Endothelial cell of umbilical vein (primary cell): Measurements from ENCODE around the gene NACAD. TPM values are rescaled to one million over a fixed set of nuclear protein-coding genes. Genes with fewer than 3 reads are reported as not detected.
"Not testable (repeated sequence)": the region's sequence is repeated elsewhere in the genome, so short reads cannot be mapped to it uniquely, and the experiment has no call there.

ENCODE experiments used
- BruUV-seq: library from RNA; stranded (reverse); fragments of 400-500 nt; replicated peaks from 2 replicates; lab custom pipeline; 2021; lab: Mats Ljungman, UMichigan
- CTCF ChIA-PET: fragments of 300-600, 350-600 bp; sonication (Branson Sonifier 250); formaldehyde crosslinking; loops from one replicate; lab custom pipeline; 2021; ENCODE audit warnings: antibody characterized with exemption, inconsistent platforms; lab: Charles Lee
- POLR2A ChIA-PET: fragments of 300-600, 350-600 bp; sonication (Branson Sonifier 250); formaldehyde crosslinking; loops from one replicate; lab custom pipeline; 2021; ENCODE audit warnings: antibody characterized with exemption, inconsistent platforms; lab: Charles Lee
- DNase-seq: peaks from one replicate; pipeline ENCODE4 v3.0.0-alpha.2; 2011; ENCODE audit warnings: low read depth, low spot score
- FAIRE-seq: peaks from 2 replicates; lab custom pipeline; 2011; peaks lifted over from hg19 to GRCh38; lab: Jason Lieb, UNC
- H2AFZ ChIP-seq: 2 replicates; pipeline ENCODE4 v1.6.0; 2012; ENCODE audit warnings: low read depth, low read length, control low read depth, inconsistent platforms
- H3K27ac ChIP-seq: 2 replicates; pipeline ENCODE4 v1.5.1; 2011; ENCODE audit warnings: low read depth, mild to moderate bottlenecking, control low read depth, low read length, moderate library complexity; ENCODE audit not compliant: insufficient read depth
- H3K27me3 ChIP-seq, 2 experiments: 2 replicates each; pipeline versions ENCODE4 v1.6.0 to v1.6.1; 2011; ENCODE audit warnings: low read length in 2 of 2, mixed read lengths in 1 of 2; ENCODE audit not compliant: control insufficient read depth in 2 of 2, insufficient read depth in 2 of 2
- H3K36me3 ChIP-seq, 2 experiments: 2 replicates in 1 of 2; 3 replicates in 1 of 2; pipeline ENCODE4 v1.5.1; 2011; ENCODE audit warnings: low read length in 2 of 2, mild to moderate bottlenecking in 1 of 2, moderate library complexity in 1 of 2; ENCODE audit not compliant: control insufficient read depth in 2 of 2, insufficient read depth in 2 of 2; ENCODE audit errors: extremely low read depth in 1 of 2
- H3K4me1 ChIP-seq: 3 replicates; pipeline ENCODE4 v1.5.1; 2011; ENCODE audit warnings: mild to moderate bottlenecking, low read length; ENCODE audit not compliant: control insufficient read depth, insufficient read depth; ENCODE audit errors: extremely low read depth
- H3K4me2 ChIP-seq: 2 replicates; pipeline ENCODE4 v1.6.1; 2011; ENCODE audit warnings: low read length, control low read depth, mixed read lengths; ENCODE audit not compliant: insufficient read depth
- H3K4me3 ChIP-seq, 3 experiments: fragments of 200-600 bp in 1 of 3; sonication (generic), shearing (Covaris generic) in 1 of 3; replicated peaks in 1 of 3; 2 replicates each; pipeline ENCODE4 v1.5.1; 2011 to 2016; ENCODE audit warnings: control low read depth in 3 of 3, low read length in 3 of 3, mild to moderate bottlenecking in 2 of 3, inconsistent platforms in 1 of 3, low read depth in 1 of 3, moderate library complexity in 1 of 3; ENCODE audit not compliant: insufficient read depth in 1 of 3
- H3K79me2 ChIP-seq: 2 replicates; pipeline ENCODE4 v1.6.0; 2012; ENCODE audit warnings: low read length, inconsistent platforms; ENCODE audit not compliant: control insufficient read depth, insufficient read depth
- H3K9ac ChIP-seq: replicated peaks from 2 replicates; pipeline ENCODE3; 2011; ENCODE audit warnings: low read length, control low read depth; ENCODE audit not compliant: insufficient read depth; ENCODE audit errors: extremely low read depth
- H3K9me1 ChIP-seq: replicated peaks from 3 replicates; pipeline ENCODE4 v1.6.0; 2011; ENCODE audit warnings: mild to moderate bottlenecking, low read length; ENCODE audit not compliant: control insufficient read depth, insufficient read depth; ENCODE audit errors: extremely low read depth
- H3K9me3 ChIP-seq: replicated peaks from 2 replicates; pipeline ENCODE4 v1.5.1; 2012; ENCODE audit warnings: low read length, inconsistent platforms; ENCODE audit not compliant: control insufficient read depth, insufficient read depth
- H4K20me1 ChIP-seq: replicated peaks from 2 replicates; pipeline ENCODE3; 2011; ENCODE audit warnings: mild to moderate bottlenecking, low read length; ENCODE audit not compliant: control insufficient read depth, insufficient read depth; ENCODE audit errors: extremely low read depth
- GATA2 ChIP-seq: IDR thresholded peaks from 2 replicates; pipeline ENCODE4 v1.7.0; 2011; ENCODE audit warnings: low read depth, mild to moderate bottlenecking, moderate library complexity, mixed read lengths, low read length; ENCODE audit not compliant: insufficient read length, insufficient read depth
- dilution Hi-C: fragments of 300-500 bp; cut with MboI; formaldehyde crosslinking; loops from one replicate; pipeline ENCODE4 v1.15.0; 2019; ENCODE audit warnings: low sequenced_read_pairs; ENCODE audit not compliant: extremely low pct_ligation_motif_present
- intact Hi-C: fragments of 100-400 bp; cut with micrococcal nuclease; formaldehyde crosslinking; loops from one replicate; pipeline ENCODE4 v1.10.0; 2022
- polyA plus RNA-seq, 4 experiments: library from polyadenylated mRNA; depleted of rRNA in 3 of 4; stranded (reverse) in 3 of 4; unstranded in 1 of 4; fragments of >200 nt; gene quantifications; 2 replicates each; pipeline versions ENCODE4 v1.2.1 to v1.2.3, GENCODE V29; 2011 to 2012; ENCODE audit warnings: missing spikeins in 1 of 4
- total RNA-seq: library from RNA; stranded (reverse); gene quantifications from 2 replicates; pipeline ENCODE4 v1.2.3, GENCODE V29; 2021

The NACAD gene
- total and polyA plus RNA-seq, 2 donors (not counting 3 experiments of a cell fraction or from before 2014, with no cell fraction given) = 1.4 to 6.6 TPM

DNA sequence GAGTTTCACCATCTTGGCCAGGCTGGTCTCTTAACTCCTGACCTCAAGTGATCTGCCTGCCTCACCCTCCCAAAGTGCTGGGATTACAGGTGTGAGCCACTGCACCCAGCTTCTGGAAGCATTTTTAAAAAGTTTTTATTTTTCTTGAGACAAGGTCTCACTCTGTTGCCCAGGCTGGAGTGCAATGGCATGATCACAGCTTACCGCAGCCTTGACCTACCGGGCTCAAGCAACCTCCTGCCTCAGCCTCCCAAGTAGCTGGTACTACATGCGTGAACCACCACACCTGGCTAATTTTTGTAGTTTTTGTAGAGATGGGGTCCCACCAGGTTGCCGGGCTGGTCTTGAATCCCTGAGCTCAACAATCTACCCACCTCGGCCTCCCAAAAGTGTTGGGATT is 54.1 kb downstream of the NACAD start:
- DNase-seq, POLR2A ChIA-PET, H3K4me2 ChIP-seq, intact Hi-C loops, H2AFZ ChIP-seq, FAIRE-seq, H3K27me3 ChIP-seq, BruUV-seq, H3K9me3 ChIP-seq, H3K4me1 ChIP-seq, dilution Hi-C loops, H4K20me1 ChIP-seq, H3K4me3 ChIP-seq, H3K9me1 ChIP-seq, H3K9ac ChIP-seq, H3K27ac ChIP-seq, H3K36me3 ChIP-seq: not testable (repeated sequence)
- peaks cover 51% of the 10 kb centered on the region for H3K79me2 ChIP-seq
- CTCF ChIA-PET = interaction anchor here (1.1 to 3.6 kb wide), 2 partner anchors 29 to 61 kb away, joined by 3 to 9 read pairs; no protein-coding TSS in a partner anchor

- FAIRE-seq (no peak), DNase-seq (no peak)
- BruUV-seq = no TSS peak
- Histone ChIP-seq H3K9me3 (no peaks in the 10 kb centered on the region), H3K4me1 (no peaks in the 10 kb centered on the region), H3K4me3 (no peak overlapping the region), H3K27ac (no peak overlapping the region), H2AFZ (no peak overlapping the region), H3K36me3 (peaks cover 0 to 7% of the 10 kb centered on the region in 2 experiments), H3K79me2 (peaks cover 56% of the 10 kb centered on the region), H3K9me1 (no peaks in the 10 kb centered on the region), H3K4me2 (no peak overlapping the region), H3K9ac (no peak overlapping the region), H4K20me1 (peaks cover 4% of the 10 kb centered on the region), H3K27me3 (no peaks in the 10 kb centered on the region)
- CTCF ChIA-PET = interaction anchor here (1.1 to 3.6 kb wide), 3 partner anchors 30 to 61 kb away, joined by 3 to 9 read pairs (median 8); no protein-coding TSS in a partner anchor
- dilution Hi-C loops (no loop called here), intact Hi-C loops (no loop called here)
- POLR2A ChIA-PET = interaction anchor here (0.7 kb wide), 1 partner anchor 48 kb away, joined by 6 read pairs; no protein-coding TSS in a partner anchor
- no peak for TF ChIP-seq GATA2
Observed at GRCh38 chr7:45033931-45034290, 54.9 kb downstream of the NACAD start.
